AG04449 (cell line): Measurements from ENCODE around the gene PADI1.

Experiments
- CTCF ChIA-PET: fragments of 350-600 bp; formaldehyde crosslinking; extraction: SDS; loops from one replicate; lab custom pipeline; 2021; ENCODE audit warnings: antibody characterized with exemption; lab: Yijun Ruan, JAX
- POLR2A ChIA-PET: fragments of 400-600, 350-600 bp; formaldehyde crosslinking; extraction: SDS; loops from one replicate; lab custom pipeline; 2020; ENCODE audit warnings: antibody characterized with exemption, inconsistent platforms; lab: Yijun Ruan, JAX
- DNase-seq: peaks from one replicate; pipeline ENCODE4 v3.0.0-alpha.2; 2010; ENCODE audit warnings: low read depth, low spot score
- H3K4me3 ChIP-seq: 2 replicates; pipeline ENCODE4 v1.5.1; 2011; ENCODE audit warnings: low read depth, mild to moderate bottlenecking, control low read depth, low read length
- CTCF ChIP-seq: IDR thresholded peaks from one replicate; pipeline ENCODE4 v1.5.1; 2011; ENCODE audit warnings: mild to moderate bottlenecking, moderate library complexity, low read length, control low read depth, inconsistent platforms; ENCODE audit not compliant: insufficient read depth; ENCODE audit errors: missing control alignments

The PADI1 gene

GRCh38 chr1:17280436-17280835 lies 75.5 kb downstream of the PADI1 start:
- ChIA-PET POLR2A (no interaction called here), CTCF (no interaction called here)
- H3K4me3 ChIP-seq = no peak overlapping the region
- no peak for TF ChIP-seq CTCF
- no peak for DNase-seq

- CTCF ChIA-PET = interaction anchor here (1.1 kb wide), 1 partner anchor 7 kb away, joined by 3 read pairs; no protein-coding TSS in a partner anchor
- no peak for TF ChIP-seq CTCF
- POLR2A ChIA-PET = no interaction called here
- no peak overlapping the region for H3K4me3 ChIP-seq
- DNase-seq = no peak
Observed at GRCh38 chr1:17280894-17281293, 76.0 kb downstream of the PADI1 start.

- ChIA-PET CTCF (interaction anchor here (0.9 to 1.1 kb wide), 3 partner anchors 8 to 16 kb away, joined by 3 read pairs; no protein-coding TSS in a partner anchor), POLR2A (no interaction called here)
- no peak for DNase-seq
- H3K4me3 ChIP-seq = no peak overlapping the region
- no peak for TF ChIP-seq CTCF
Observed at GRCh38 chr1:17281775-17282181, 76.8 kb downstream of the PADI1 start.

- no peak for TF ChIP-seq CTCF
- H3K4me3 ChIP-seq = no peak overlapping the region
- DNase-seq = no peak
- ChIA-PET CTCF (interaction anchor here (1.0 to 5.8 kb wide), 2 partner anchors 8 to 17 kb away, joined by 3 to 37 read pairs; no protein-coding TSS in a partner anchor), POLR2A (no interaction called here)
Observed at GRCh38 chr1:17282836-17283235, 77.9 kb downstream of the PADI1 start.

GRCh38 chr1:17286646-17287045 lies 81.7 kb downstream of the PADI1 start:
- no peak for DNase-seq
- POLR2A ChIA-PET = no interaction called here
- H3K4me3 ChIP-seq = no peak overlapping the region
- CTCF ChIA-PET = interaction anchor here (1.0 to 5.8 kb wide), 3 partner anchors 12 to 224 kb away, joined by 3 to 37 read pairs (median 3); no protein-coding TSS in a partner anchor
- no peak for TF ChIP-seq CTCF

- TF ChIP-seq CTCF = no peak
- POLR2A ChIA-PET = interaction anchor here (0.6 kb wide), 1 partner anchor 20 kb away, joined by 3 read pairs; no protein-coding TSS in a partner anchor
- DNase-seq = peak; percentile 50
- no peak overlapping the region for H3K4me3 ChIP-seq
- CTCF ChIA-PET = interaction anchor here (0.7 to 5.8 kb wide), 4 partner anchors 13 to 225 kb away, joined by 3 to 37 read pairs (median 3); no protein-coding TSS in a partner anchor
Observed at GRCh38 chr1:17287130-17287776, 82.3 kb downstream of the PADI1 start.
